ENCODE measurements around the gene GRB7. TPM values are rescaled to one million over a fixed set of nuclear protein-coding genes. Genes with fewer than 3 reads are reported as not detected.

The GRB7 gene
- total and polyA plus RNA-seq, 2 donors (not counting 3 experiments of a cell fraction or from before 2014, with no cell fraction given): 0.04 TPM; not detected in 1

DNA sequence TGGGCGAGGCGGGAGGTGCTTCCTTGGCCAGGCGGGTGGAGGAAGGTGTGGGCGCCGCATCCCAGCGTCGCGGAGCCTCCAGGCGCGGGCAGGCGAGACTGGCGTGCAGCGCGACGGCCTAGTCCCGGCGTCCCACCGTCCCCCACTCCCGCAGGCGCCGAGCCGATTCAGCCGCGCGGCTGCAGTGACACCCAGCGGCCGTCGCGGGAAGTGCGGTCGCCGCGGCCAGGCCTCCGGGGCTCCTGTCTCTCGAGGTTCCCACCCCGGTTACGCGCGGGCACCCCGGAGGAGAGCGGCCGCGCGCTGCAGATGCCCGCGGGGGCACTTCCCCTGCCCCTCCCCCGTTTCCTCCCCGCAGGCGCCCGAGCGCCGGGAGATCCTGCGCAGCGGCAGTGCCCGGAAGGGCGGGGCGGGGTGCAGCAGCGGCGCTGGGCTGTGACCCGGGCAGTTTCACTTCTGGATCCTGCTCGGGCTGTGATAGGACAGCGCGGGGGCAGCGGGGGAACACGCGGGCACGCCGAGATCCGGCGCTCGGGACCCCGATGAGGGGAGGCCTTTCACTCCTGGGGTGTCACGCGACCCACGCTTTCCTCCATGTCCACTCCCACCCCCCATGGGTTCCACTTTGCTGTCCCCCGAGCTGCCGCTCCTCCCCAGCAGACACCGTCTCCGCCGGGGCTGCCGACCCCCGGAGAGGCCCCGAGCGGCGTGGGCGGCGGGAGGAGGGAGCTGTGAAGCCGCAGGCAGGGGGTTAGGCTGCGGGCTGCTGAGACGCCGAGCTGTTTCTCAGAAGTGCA, 16.6 kb downstream of the GRB7 start:
- Histone ChIP-seq H4K20me1 (replicated peaks; ENCODE audit: control insufficient read depth, extremely low read depth, insufficient read depth, low read length) (no peaks in the 10 kb centered on the region), H3K9me3 (replicated peaks; ENCODE audit: control insufficient read depth, insufficient read depth, low read length) (no peaks in the 10 kb centered on the region), H3K27ac (ENCODE audit: insufficient read depth, low read depth, low read length) (no peak overlapping the region), H3K9me1 (replicated peaks; ENCODE audit: control insufficient read depth, extremely low read depth, insufficient read depth, low read length) (no peaks in the 10 kb centered on the region), H3K4me3 (replicated peaks in 1 of 3; ENCODE audit: insufficient read depth in 1 of 3, low read depth in 1 of 3, low read length in 3 of 3) (peak overlapping the region; percentile 54 to 71 (median 60)), H3K4me2 (ENCODE audit: insufficient read depth, low read length) (peak overlapping the region; percentile 48), H3K4me1 (ENCODE audit: control insufficient read depth, extremely low read depth, insufficient read depth, low read length) (peaks cover 9% of the 10 kb centered on the region), H2AFZ (ENCODE audit: low read depth, low read length) (peak overlapping the region; percentile 96), H3K27me3 (ENCODE audit: control insufficient read depth in 2 of 2, insufficient read depth in 2 of 2, low read length in 2 of 2) (peaks cover 8 to 15% of the 10 kb centered on the region in 2 experiments), H3K9ac (replicated peaks; ENCODE audit: extremely low read depth, insufficient read depth, low read length) (peak overlapping the region; percentile 25), H3K79me2 (ENCODE audit: control insufficient read depth, insufficient read depth, low read length) (no peaks in the 10 kb centered on the region), H3K36me3 (ENCODE audit: control insufficient read depth in 2 of 2, extremely low read depth in 1 of 2, insufficient read depth in 2 of 2, low read length in 2 of 2) (no peaks in the 10 kb centered on the region)
- TF ChIP-seq CTCF (IDR thresholded peaks at IDR 0.05; ENCODE audit: extremely low read depth in 1 of 2, insufficient read depth in 1 of 2, low read depth in 1 of 2, low read length in 2 of 2): peak; percentile 77 to 85
- no peak for TF ChIP-seq MYC (IDR thresholded peaks at IDR 0.05; ENCODE audit: low read depth, low read length)
- TF ChIP-seq JUN (IDR thresholded peaks at IDR 0.05; ENCODE audit: borderline replicate concordance, insufficient read depth, insufficient read length, low read depth): no peak
- no peak for TF ChIP-seq GATA2 (IDR thresholded peaks at IDR 0.05; ENCODE audit: insufficient read depth, insufficient read length, low read depth, low read length)
- TF ChIP-seq POLR2AphosphoS5 (IDR thresholded peaks at IDR 0.05; ENCODE audit: insufficient read depth, low read depth, low read length): peak; percentile 22
- peak; percentile 62 for TF ChIP-seq POLR2A (IDR thresholded peaks at IDR 0.05; ENCODE audit: low read depth, low read length)
- intact Hi-C loops (cut with micrococcal nuclease): loop anchor here (1.0 to 5.0 kb wide), 4 partner anchors 117 to 226 kb away; partner anchors contain the start of genes PSMD3 and STARD3
- FAIRE-seq (peak; percentile 82), DNase-seq (ENCODE audit: low read depth, low spot score) (peak; percentile 69)
- ChIA-PET POLR2A (no interaction called here), CTCF (interaction anchor here (0.6 to 4.9 kb wide), 9 partner anchors 24 to 207 kb away, joined by 3 to 84 read pairs (median 8); partner anchors contain the start of genes ERBB2 and MIEN1)
- BruUV-seq (replicated peaks): no TSS peak
- dilution Hi-C loops (cut with MboI; ENCODE audit: extremely low pct_ligation_motif_present, low sequenced_read_pairs): no loop called here

All from endothelial cell of umbilical vein (primary cell).